Endodermal cell (in vitro differentiated cells): ENCODE data around the gene TOR1A. TPM values are rescaled to one million over a fixed set of nuclear protein-coding genes. Genes with fewer than 3 reads are reported as not detected.

Experiments
- DNase-seq: peaks from one replicate; pipeline ENCODE4 v3.0.0-alpha.2; 2017
- H3K27ac ChIP-seq: 2 replicates; pipeline ENCODE4 v1.5.1; 2013; ENCODE audit warnings: mild to moderate bottlenecking, low read depth, low read length, moderate library complexity
- H3K27me3 ChIP-seq: 2 replicates; pipeline ENCODE4 v1.6.1; 2013; ENCODE audit warnings: mild to moderate bottlenecking, low read length, moderate library complexity; ENCODE audit not compliant: insufficient read depth, control insufficient read depth, poor library complexity, severe bottlenecking
- H3K36me3 ChIP-seq: 2 replicates; pipeline ENCODE4 v1.7.0; 2013; ENCODE audit warnings: mild to moderate bottlenecking, low read length, moderate library complexity; ENCODE audit not compliant: control insufficient read depth, insufficient read depth
- H3K4me1 ChIP-seq: one replicate; pipeline ENCODE4 v1.7.0; 2013; ENCODE audit warnings: low read length; ENCODE audit not compliant: control insufficient read depth, insufficient read depth
- H3K4me3 ChIP-seq: 2 replicates; pipeline ENCODE4 v1.5.1; 2013; ENCODE audit warnings: mild to moderate bottlenecking, low read length, moderate library complexity
- H3K9ac ChIP-seq: 2 replicates; pipeline ENCODE4 v1.6.1; 2013; ENCODE audit warnings: mild to moderate bottlenecking, low read length, moderate library complexity; ENCODE audit not compliant: poor library complexity, severe bottlenecking; ENCODE audit errors: extremely low read depth
- H3K9me3 ChIP-seq: 2 replicates; pipeline ENCODE4 v1.6.1; 2013; ENCODE audit warnings: mild to moderate bottlenecking, low read length, moderate library complexity; ENCODE audit not compliant: control insufficient read depth
- H3K27ac Mint-ChIP-seq: 2 replicates; pipeline ENCODE4 v1.8.0; 2020; ENCODE audit warnings: mixed read lengths
- H3K27me3 Mint-ChIP-seq: 2 replicates; pipeline ENCODE4 v1.8.0; 2021; ENCODE audit warnings: mild to moderate bottlenecking, mixed read lengths; ENCODE audit not compliant: insufficient read depth
- H3K36me3 Mint-ChIP-seq: 2 replicates; pipeline ENCODE4 v1.8.0; 2020; ENCODE audit warnings: low read depth, mixed read lengths
- H3K4me1 Mint-ChIP-seq: 2 replicates; pipeline ENCODE4 v1.8.0; 2020; ENCODE audit warnings: mixed read lengths
- H3K4me3 Mint-ChIP-seq: 2 replicates; pipeline ENCODE4 v1.8.0; 2020; ENCODE audit warnings: mild to moderate bottlenecking, moderate library complexity, mixed read lengths
- H3K9me3 Mint-ChIP-seq: 2 replicates; pipeline ENCODE4 v1.8.0; 2020; ENCODE audit warnings: mild to moderate bottlenecking, mixed read lengths
- CTCF ChIP-seq: fragments of 200-600 bp; sonication (generic); conservative IDR thresholded peaks from 2 replicates; pipeline ENCODE4 v1.5.0; 2021; ENCODE audit warnings: antibody characterized with exemption, mild to moderate bottlenecking
- WGBS, 2 experiments: methylation state at CpG; one replicate each; pipeline versions ENCODE4 v1.1.5 to v1.1.7; 2013; ENCODE audit warnings: missing lambda C conversion rate in 2 of 2, mixed read lengths in 1 of 2; ENCODE audit not compliant: insufficient coverage in 1 of 2, insufficient read length in 1 of 2; 5-methylcytosine and 5-hydroxymethylcytosine counted together
- total RNA-seq, 2 donors: library from RNA; stranded (reverse); fragmentation: NEBNext Ultra II Directional in 1 of 2; extraction: Animal tissue kit (Norgen Biotek cat#: 25700) in 1 of 2; gene quantifications; 2 replicates in 1 of 2; 3 replicates in 1 of 2; pipeline ENCODE4 v1.2.1, GENCODE V29; 2021

The TOR1A gene
- total RNA-seq, 2 donors from 2014 or later, result 48.4 to 49.9 TPM

GRCh38 chr9:129809346-129809745, 14.6 kb downstream of the TOR1A start:
- H3K27ac Mint-ChIP-seq, result peak overlapping the region; percentile 7
- no peak for TF ChIP-seq CTCF

GRCh38 chr9:129806061-129806460, 17.9 kb downstream of the TOR1A start:
- WGBS, 2 experiments, result 40 to 74% methylated on average over 1 to 3 of the region's 4 CpGs
- no peaks in the 10 kb centered on the region for H3K27me3 ChIP-seq
- H3K36me3 Mint-ChIP-seq, result peaks cover 35% of the 10 kb centered on the region
- peaks cover 15% of the 10 kb centered on the region for H3K36me3 ChIP-seq
- H3K27ac Mint-ChIP-seq, result no peak overlapping the region
- no peaks in the 10 kb centered on the region for H3K9me3 ChIP-seq
- no peak for DNase-seq
- H3K9ac ChIP-seq, result no peak overlapping the region
- H3K27me3 Mint-ChIP-seq, result peaks cover 13% of the 10 kb centered on the region
- H3K4me3 ChIP-seq, result no peak overlapping the region
- H3K4me1 Mint-ChIP-seq, result peaks cover 9% of the 10 kb centered on the region
- TF ChIP-seq CTCF, result no peak
- no peaks in the 10 kb centered on the region for H3K4me1 ChIP-seq
- no peak overlapping the region for H3K27ac ChIP-seq
- no peaks in the 10 kb centered on the region for H3K9me3 Mint-ChIP-seq
- H3K4me3 Mint-ChIP-seq, result no peak overlapping the region

More at GRCh38 chr9:129809346-129809745, 14.6 kb downstream of the TOR1A start:
- H3K4me3 Mint-ChIP-seq, result no peak overlapping the region
- Histone ChIP-seq H3K4me3 (no peak overlapping the region), H3K27me3 (no peaks in the 10 kb centered on the region), H3K27ac (no peak overlapping the region), H3K9me3 (no peaks in the 10 kb centered on the region), H3K9ac (no peak overlapping the region), H3K4me1 (no peaks in the 10 kb centered on the region), H3K36me3 (peaks cover 34% of the 10 kb centered on the region)
- H3K9me3 Mint-ChIP-seq, result no peaks in the 10 kb centered on the region
- H3K4me1 Mint-ChIP-seq, result no peaks in the 10 kb centered on the region
- H3K36me3 Mint-ChIP-seq, result peaks cover 56% of the 10 kb centered on the region
- WGBS, 2 experiments, result 93 to 95% methylated on average over 9 to 11 of the region's 11 CpGs
- H3K27me3 Mint-ChIP-seq, result peaks cover 2% of the 10 kb centered on the region
- no peak for DNase-seq

- H3K4me3 Mint-ChIP-seq, result peak overlapping the region; percentile 71
- WGBS, 2 experiments, result 4 to 5% methylated on average over 14 of the region's 14 CpGs
- no peak for DNase-seq
Observed at GRCh38 chr9:129803676-129804060, 20.3 kb downstream of the TOR1A start.

More at GRCh38 chr9:129803676-129804060, 20.3 kb downstream of the TOR1A start:
- Mint-ChIP-seq H3K27ac (peak overlapping the region; percentile 58), H3K9me3 (no peaks in the 10 kb centered on the region), H3K36me3 (peaks cover 17% of the 10 kb centered on the region), H3K27me3 (peaks cover 26% of the 10 kb centered on the region), H3K4me1 (peaks cover 15% of the 10 kb centered on the region)
- peaks cover 6% of the 10 kb centered on the region for H3K36me3 ChIP-seq
- H3K4me1 ChIP-seq, result peaks cover 6% of the 10 kb centered on the region
- no peaks in the 10 kb centered on the region for H3K9me3 ChIP-seq
- TF ChIP-seq CTCF, result no peak
- H3K27me3 ChIP-seq, result peaks cover 5% of the 10 kb centered on the region
- H3K4me3 ChIP-seq, result peak overlapping the region; percentile 94
- peak overlapping the region; percentile 38 for H3K9ac ChIP-seq
- no peak overlapping the region for H3K27ac ChIP-seq
